GM21723 (cell line): ENCODE results near the gene HTR1B.

Experiments
- ATAC-seq: cut with Tn5 transposase; IDR thresholded peaks from one replicate; pipeline ENCODE4 v1.9.1; 2021; ENCODE audit warnings: mild to moderate bottlenecking, moderate library complexity; ENCODE audit not compliant: unreplicated experiment

HTR1B gene

GRCh38 chr6:77457720-77458349, 5.5 kb downstream of the HTR1B start:
- ATAC-seq = peak; percentile 73

- ATAC-seq = no peak
Observed at GRCh38 chr6:77456531-77457248, 6.6 kb downstream of the HTR1B start.

- ATAC-seq = no peak
Observed at GRCh38 chr6:77455271-77455670, 8.0 kb downstream of the HTR1B start.

- ATAC-seq = no peak
Observed at GRCh38 chr6:77454386-77454785, 8.9 kb downstream of the HTR1B start.

- ATAC-seq = no peak
Observed at GRCh38 chr6:77451466-77451865, 11.8 kb downstream of the HTR1B start.

GRCh38 chr6:77450924-77451323, 12.4 kb downstream of the HTR1B start:
- ATAC-seq = no peak

GRCh38 chr6:77448546-77448945, 14.7 kb downstream of the HTR1B start:
- no peak for ATAC-seq

- ATAC-seq = no peak
Observed at GRCh38 chr6:77447254-77447653, 16.0 kb downstream of the HTR1B start.

GRCh38 chr6:77446249-77446648, 17.0 kb downstream of the HTR1B start:
- ATAC-seq = no peak

GRCh38 chr6:77445214-77445613, 18.1 kb downstream of the HTR1B start:
- no peak for ATAC-seq

GRCh38 chr6:77440206-77440976, 22.9 kb downstream of the HTR1B start:
- ATAC-seq = no peak

GRCh38 chr6:77433888-77434287, 29.4 kb downstream of the HTR1B start:
- ATAC-seq = no peak

GRCh38 chr6:77430504-77430903, 32.8 kb downstream of the HTR1B start:
- no peak for ATAC-seq

GRCh38 chr6:77425671-77426070, 37.6 kb downstream of the HTR1B start:
- no peak for ATAC-seq

GRCh38 chr6:77425216-77425615, 38.1 kb downstream of the HTR1B start:
- no peak for ATAC-seq

- no peak for ATAC-seq
Observed at GRCh38 chr6:77424761-77425160, 38.5 kb downstream of the HTR1B start.

GRCh38 chr6:77416839-77417238, 46.5 kb downstream of the HTR1B start:
- ATAC-seq = no peak

- no peak for ATAC-seq
Observed at GRCh38 chr6:77415706-77416105, 47.6 kb downstream of the HTR1B start.
